ENCODE measurements around the gene FOXJ1.

FOXJ1 gene

GRCh38 chr17:76153202-76153601, 12.2 kb upstream of the FOXJ1 start:
- H3K27me3 ChIP-seq (ENCODE audit: insufficient read depth, low read length, poor library complexity), result no peaks in the 10 kb centered on the region
- H3K4me2 ChIP-seq (ENCODE audit: insufficient read depth, low read length), result no peak overlapping the region
- H3K9ac ChIP-seq (ENCODE audit: low read depth, low read length), result no peak overlapping the region
- no peak for TF ChIP-seq CTCF (IDR thresholded peaks at IDR 0.05; ENCODE audit: borderline replicate concordance, extremely low read depth, low read length, poor library complexity, severe bottlenecking)
- H3K27ac ChIP-seq (ENCODE audit: low read length), result no peak overlapping the region
- no peaks in the 10 kb centered on the region for H3K79me2 ChIP-seq (ENCODE audit: insufficient read depth, low read length)
- H2AFZ ChIP-seq (ENCODE audit: low read depth, low read length), result no peak overlapping the region
- H3K9me3 ChIP-seq (ENCODE audit: insufficient read depth, low read length, severe bottlenecking), result no peaks in the 10 kb centered on the region
- no peaks in the 10 kb centered on the region for H3K36me3 ChIP-seq (ENCODE audit: insufficient read depth, low read length)
- ATAC-seq (ENCODE audit: insufficient read depth, low read depth) (no peak), DNase-seq (no peak)
- H3K4me3 ChIP-seq (ENCODE audit: low read depth in 1 of 2, low read length in 2 of 2), result no peak overlapping the region
- H3K4me1 ChIP-seq (ENCODE audit: insufficient read depth, low read length), result no peaks in the 10 kb centered on the region
- no peaks in the 10 kb centered on the region for H4K20me1 ChIP-seq (ENCODE audit: insufficient read depth, low read length)

- Histone ChIP-seq H3K36me3 (ENCODE audit: insufficient read depth, low read length) (no peaks in the 10 kb centered on the region), H3K4me3 (ENCODE audit: low read depth in 1 of 2, low read length in 2 of 2) (no peak overlapping the region), H2AFZ (ENCODE audit: low read depth, low read length) (no peak overlapping the region), H3K79me2 (ENCODE audit: insufficient read depth, low read length) (no peaks in the 10 kb centered on the region), H3K27ac (ENCODE audit: low read length) (no peak overlapping the region), H3K4me2 (ENCODE audit: insufficient read depth, low read length) (no peak overlapping the region), H3K4me1 (ENCODE audit: insufficient read depth, low read length) (no peaks in the 10 kb centered on the region), H4K20me1 (ENCODE audit: insufficient read depth, low read length) (no peaks in the 10 kb centered on the region), H3K9ac (ENCODE audit: low read depth, low read length) (no peak overlapping the region), H3K9me3 (ENCODE audit: insufficient read depth, low read length, severe bottlenecking) (no peaks in the 10 kb centered on the region), H3K27me3 (ENCODE audit: insufficient read depth, low read length, poor library complexity) (no peaks in the 10 kb centered on the region)
- TF ChIP-seq EZH2 (IDR thresholded peaks at IDR 0.05; ENCODE audit: borderline replicate concordance, low read depth, low read length, severe bottlenecking), result no peak
- no peak for TF ChIP-seq CTCF (IDR thresholded peaks at IDR 0.05; ENCODE audit: borderline replicate concordance, extremely low read depth, low read length, poor library complexity, severe bottlenecking)
- DNase-seq (no peak), ATAC-seq (ENCODE audit: insufficient read depth, low read depth) (no peak)
Observed at GRCh38 chr17:76152591-76152990, 11.5 kb upstream of the FOXJ1 start.

- H3K4me3 ChIP-seq (ENCODE audit: low read depth in 1 of 2, low read length in 2 of 2), result no peak overlapping the region
- H3K9ac ChIP-seq (ENCODE audit: low read depth, low read length), result no peak overlapping the region
- no peaks in the 10 kb centered on the region for H3K4me1 ChIP-seq (ENCODE audit: insufficient read depth, low read length)
- no peak for ATAC-seq (ENCODE audit: insufficient read depth, low read depth)
- H2AFZ ChIP-seq (ENCODE audit: low read depth, low read length), result no peak overlapping the region
- H3K9me3 ChIP-seq (ENCODE audit: insufficient read depth, low read length, severe bottlenecking), result no peaks in the 10 kb centered on the region
- TF ChIP-seq EZH2 (IDR thresholded peaks at IDR 0.05; ENCODE audit: borderline replicate concordance, low read depth, low read length, severe bottlenecking), result no peak
- no peak for TF ChIP-seq CTCF (IDR thresholded peaks at IDR 0.05; ENCODE audit: borderline replicate concordance, extremely low read depth, low read length, poor library complexity, severe bottlenecking)
- no peaks in the 10 kb centered on the region for H3K79me2 ChIP-seq (ENCODE audit: insufficient read depth, low read length)
- no peak for DNase-seq
- H4K20me1 ChIP-seq (ENCODE audit: insufficient read depth, low read length), result no peaks in the 10 kb centered on the region
- H3K27me3 ChIP-seq (ENCODE audit: insufficient read depth, low read length, poor library complexity), result no peaks in the 10 kb centered on the region
- H3K36me3 ChIP-seq (ENCODE audit: insufficient read depth, low read length), result no peaks in the 10 kb centered on the region
- H3K27ac ChIP-seq (ENCODE audit: low read length), result no peak overlapping the region
- no peak overlapping the region for H3K4me2 ChIP-seq (ENCODE audit: insufficient read depth, low read length)
Observed at GRCh38 chr17:76151896-76152454, 10.9 kb upstream of the FOXJ1 start.
